ENCODE data around the gene CD79A.

CD79A gene

GRCh38 chr19:41907994-41908615, 31.0 kb downstream of the CD79A start:
- no peak for DNase-seq (ENCODE audit: low read depth, low spot score)
- no peaks in the 10 kb centered on the region for H3K9me3 ChIP-seq (ENCODE audit: low read depth, low read length)
- H3K36me3 ChIP-seq (ENCODE audit: insufficient read depth, low read length): peaks cover 29% of the 10 kb centered on the region; the same call in 1 of the 2 replicates
- TF ChIP-seq POLR2AphosphoS5 (IDR thresholded peaks at IDR 0.05; ENCODE audit: borderline replicate concordance, low read depth, low read length) (no peak), FOXP2 (optimal IDR thresholded peaks at IDR 0.05; ENCODE audit: control extremely low read depth, extremely low read length, insufficient read depth) (no peak), EZH2 (IDR thresholded peaks at IDR 0.05) (no peak)
- H3K9ac ChIP-seq (ENCODE audit: insufficient read length): no peak overlapping the region
- H3K4me3 ChIP-seq: no peak overlapping the region
- H3K27ac ChIP-seq: no peak overlapping the region

DNA sequence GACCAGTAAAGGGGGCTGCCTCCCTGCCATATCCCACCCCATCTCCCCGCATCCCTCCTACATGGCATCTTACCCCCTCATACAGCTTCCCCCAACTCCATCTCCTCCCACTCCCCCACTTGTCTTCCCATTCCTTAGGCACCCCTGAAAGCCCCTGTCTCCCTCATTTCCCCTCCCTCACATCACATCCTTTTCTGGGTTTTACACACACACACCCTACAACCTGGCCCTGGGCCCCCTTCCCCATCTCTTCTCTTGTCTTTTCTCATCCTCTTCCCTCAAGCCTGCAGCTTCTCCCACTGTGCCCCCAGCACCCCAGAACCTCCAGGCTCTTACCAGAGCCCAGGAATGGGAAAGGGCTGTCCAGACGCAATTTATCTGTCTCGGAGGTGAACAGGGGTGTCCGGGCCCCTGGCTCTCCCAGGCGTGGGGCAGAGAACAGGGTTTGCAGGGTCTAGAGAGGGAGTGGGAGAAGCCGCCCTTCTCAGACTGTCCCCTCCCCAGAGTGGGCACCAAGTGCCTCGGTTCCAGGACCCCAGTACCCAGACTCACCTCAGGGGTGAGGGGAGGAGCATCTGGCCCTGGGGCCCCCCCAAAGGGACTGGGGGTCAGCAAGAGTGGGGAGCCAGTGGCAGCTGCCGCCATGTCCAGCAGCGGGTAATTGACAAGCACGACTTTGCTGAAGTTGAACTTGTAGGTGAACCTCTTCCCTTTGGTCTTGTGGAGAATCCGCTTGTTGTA, 31.8 kb downstream of the CD79A start:
- no peak overlapping the region for H3K4me3 ChIP-seq
- DNase-seq (ENCODE audit: low read depth, low spot score): no peak
- peaks cover 21% of the 10 kb centered on the region; the same call in 1 of the 2 replicates for H3K36me3 ChIP-seq (ENCODE audit: insufficient read depth, low read length)
- H3K27ac ChIP-seq: no peak overlapping the region
- H3K9me3 ChIP-seq (ENCODE audit: low read depth, low read length): no peaks in the 10 kb centered on the region
- H3K9ac ChIP-seq (ENCODE audit: insufficient read length): no peak overlapping the region
- TF ChIP-seq EZH2 (IDR thresholded peaks at IDR 0.05) (no peak), FOXP2 (optimal IDR thresholded peaks at IDR 0.05; ENCODE audit: control extremely low read depth, extremely low read length, insufficient read depth) (no peak), POLR2AphosphoS5 (IDR thresholded peaks at IDR 0.05; ENCODE audit: borderline replicate concordance, low read depth, low read length) (no peak)

DNA sequence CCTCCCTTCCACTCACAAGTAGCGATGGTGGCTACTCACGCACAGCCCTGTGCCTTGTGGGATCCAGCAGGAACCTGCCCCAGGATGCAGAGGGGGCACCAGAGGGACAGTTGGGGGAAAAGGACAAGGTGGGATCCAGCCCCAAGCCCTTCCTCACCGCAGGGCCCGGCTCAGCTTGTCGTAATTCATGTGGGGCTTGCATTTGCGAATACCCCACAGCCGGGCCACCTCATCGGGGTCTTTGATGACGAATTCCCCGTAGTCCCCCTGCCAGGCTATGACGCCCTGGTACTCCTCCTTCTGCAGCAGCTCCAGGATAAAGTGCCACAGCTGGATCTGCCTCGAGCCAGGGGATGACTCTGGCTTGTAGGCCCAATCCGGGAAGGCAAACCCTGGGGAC, 32.6 kb downstream of the CD79A start:
- TF ChIP-seq POLR2AphosphoS5 (IDR thresholded peaks at IDR 0.05; ENCODE audit: borderline replicate concordance, low read depth, low read length): no peak
- Histone ChIP-seq H3K27ac (no peak overlapping the region), H3K9ac (ENCODE audit: insufficient read length) (no peak overlapping the region), H3K9me3 (ENCODE audit: low read depth, low read length) (no peaks in the 10 kb centered on the region), H3K4me3 (no peak overlapping the region), H3K36me3 (ENCODE audit: insufficient read depth, low read length) (peaks cover 13% of the 10 kb centered on the region; the same call in 1 of the 2 replicates)
- DNase-seq (ENCODE audit: low read depth, low spot score): no peak

- TF ChIP-seq EZH2 (IDR thresholded peaks at IDR 0.05): no peak
- Histone ChIP-seq H3K9ac (ENCODE audit: insufficient read length) (no peak overlapping the region), H3K4me3 (no peak overlapping the region), H3K36me3 (ENCODE audit: insufficient read depth, low read length) (peaks cover 6% of the 10 kb centered on the region; the same call in 1 of the 2 replicates), H3K9me3 (ENCODE audit: low read depth, low read length) (no peaks in the 10 kb centered on the region), H3K27ac (no peak overlapping the region)
- DNase-seq (ENCODE audit: low read depth, low spot score): no peak
Measured at GRCh38 chr19:41910240-41910991, 33.3 kb downstream of the CD79A start.

- peaks cover 4% of the 10 kb centered on the region; the same call in 1 of the 2 replicates for H3K36me3 ChIP-seq (ENCODE audit: insufficient read depth, low read length)
- no peak for TF ChIP-seq POLR2AphosphoS5 (IDR thresholded peaks at IDR 0.05; ENCODE audit: borderline replicate concordance, low read depth, low read length)
- no peak for TF ChIP-seq FOXP2 (optimal IDR thresholded peaks at IDR 0.05; ENCODE audit: control extremely low read depth, extremely low read length, insufficient read depth)
- no peak for TF ChIP-seq EZH2 (IDR thresholded peaks at IDR 0.05)
- no peaks in the 10 kb centered on the region for H3K9me3 ChIP-seq (ENCODE audit: low read depth, low read length)
- no peak for DNase-seq (ENCODE audit: low read depth, low spot score)
- H3K4me3 ChIP-seq: no peak overlapping the region
- H3K27ac ChIP-seq: no peak overlapping the region
- no peak overlapping the region for H3K9ac ChIP-seq (ENCODE audit: insufficient read length)
Measured at GRCh38 chr19:41910992-41911888, 34.2 kb downstream of the CD79A start.

GRCh38 chr19:41911889-41912731, 35.0 kb downstream of the CD79A start:
- Histone ChIP-seq H3K36me3 (ENCODE audit: insufficient read depth, low read length) (no peaks in the 10 kb centered on the region), H3K9ac (ENCODE audit: insufficient read length) (no peak overlapping the region), H3K4me3 (no peak overlapping the region)

DNA sequence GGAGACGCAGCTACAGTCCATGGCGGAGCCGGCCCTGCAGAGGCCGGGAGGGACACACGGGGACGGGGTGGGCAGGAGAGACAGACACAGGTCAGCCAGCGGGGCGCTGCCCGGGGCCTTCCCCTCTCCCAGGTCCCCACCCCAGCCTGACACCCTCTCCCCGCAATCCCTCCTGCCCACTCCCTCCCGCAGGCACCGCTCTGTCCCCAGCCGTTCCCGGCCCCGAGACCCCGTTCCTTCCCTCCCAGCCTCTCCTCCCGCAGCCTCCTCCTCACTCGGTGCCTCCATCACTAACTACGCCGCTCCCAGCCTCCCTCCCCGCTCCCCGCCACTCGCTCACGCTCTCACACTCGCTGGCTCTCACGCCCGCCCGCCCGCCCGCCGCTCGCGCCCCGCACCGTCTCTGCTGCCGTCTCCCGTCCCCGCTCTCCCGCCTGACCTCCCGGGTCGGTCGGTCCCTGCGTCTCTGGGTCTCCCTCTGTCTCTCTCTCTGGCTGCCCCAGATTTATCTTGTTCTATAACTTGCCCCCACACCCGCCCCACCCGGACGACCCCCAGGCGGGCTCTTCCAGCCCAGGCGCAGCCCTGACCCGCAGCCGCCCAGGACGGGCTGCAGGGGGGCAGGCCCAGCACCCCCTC, 35.9 kb downstream of the CD79A start:
- Histone ChIP-seq H3K36me3 (ENCODE audit: insufficient read depth, low read length) (no peaks in the 10 kb centered on the region), H3K9me3 (ENCODE audit: low read depth, low read length) (no peaks in the 10 kb centered on the region), H3K27ac (no peak overlapping the region), H3K4me3 (no peak overlapping the region), H3K9ac (ENCODE audit: insufficient read length) (no peak overlapping the region)
- TF ChIP-seq FOXP2 (optimal IDR thresholded peaks at IDR 0.05; ENCODE audit: control extremely low read depth, extremely low read length, insufficient read depth): no peak
- no peak for TF ChIP-seq EZH2 (IDR thresholded peaks at IDR 0.05)
- no peak for TF ChIP-seq POLR2AphosphoS5 (IDR thresholded peaks at IDR 0.05; ENCODE audit: borderline replicate concordance, low read depth, low read length)
- DNase-seq (ENCODE audit: low read depth, low spot score): no peak

More at GRCh38 chr19:41911889-41912731, 35.0 kb downstream of the CD79A start:
- no peaks in the 10 kb centered on the region for H3K9me3 ChIP-seq (ENCODE audit: low read depth, low read length)
- no peak for DNase-seq (ENCODE audit: low read depth, low spot score)
- TF ChIP-seq FOXP2 (optimal IDR thresholded peaks at IDR 0.05; ENCODE audit: control extremely low read depth, extremely low read length, insufficient read depth): no peak
- TF ChIP-seq EZH2 (IDR thresholded peaks at IDR 0.05): no peak
- no peak for TF ChIP-seq POLR2AphosphoS5 (IDR thresholded peaks at IDR 0.05; ENCODE audit: borderline replicate concordance, low read depth, low read length)
- no peak overlapping the region for H3K27ac ChIP-seq
